IPS-15b (cell line): Measurements from ENCODE around the gene MCTP1.
A peak's percentile ranks its signal among the peaks of the same experiment; 100 is the strongest.

ENCODE experiments used
- H3K27me3 ChIP-seq: one replicate; pipeline ENCODE4 v1.6.1; 2013; ENCODE audit warnings: low read length; ENCODE audit not compliant: control insufficient read depth, insufficient read depth
- H3K36me3 ChIP-seq: one replicate; pipeline ENCODE4 v1.6.1; 2013; ENCODE audit warnings: low read length; ENCODE audit not compliant: control insufficient read depth, insufficient read depth
- H3K4me1 ChIP-seq: one replicate; pipeline ENCODE4 v1.6.1; 2013; ENCODE audit warnings: mild to moderate bottlenecking, low read length; ENCODE audit not compliant: control insufficient read depth, insufficient read depth
- H3K4me3 ChIP-seq: one replicate; pipeline ENCODE4 v1.5.1; 2013; ENCODE audit warnings: low read depth, low read length
- H3K9ac ChIP-seq: one replicate; pipeline ENCODE4 v1.6.1; 2013; ENCODE audit warnings: low read depth, mild to moderate bottlenecking, low read length
- H3K9me3 ChIP-seq: one replicate; pipeline ENCODE4 v1.6.1; 2013; ENCODE audit warnings: mild to moderate bottlenecking, low read length; ENCODE audit not compliant: control insufficient read depth, insufficient read depth

The MCTP1 gene

GRCh38 chr5:95083606-95084005 lies 201.3 kb downstream of the MCTP1 start:
- Histone ChIP-seq H3K4me1 (peaks cover 10% of the 10 kb centered on the region), H3K9me3 (no peaks in the 10 kb centered on the region), H3K36me3 (no peaks in the 10 kb centered on the region), H3K4me3 (no peak overlapping the region), H3K27me3 (no peaks in the 10 kb centered on the region), H3K9ac (no peak overlapping the region)

- Histone ChIP-seq H3K4me1 (peaks cover 10% of the 10 kb centered on the region), H3K9ac (no peak overlapping the region), H3K9me3 (no peaks in the 10 kb centered on the region), H3K4me3 (no peak overlapping the region), H3K36me3 (no peaks in the 10 kb centered on the region), H3K27me3 (no peaks in the 10 kb centered on the region)
Measured at GRCh38 chr5:95081982-95082381, 202.9 kb downstream of the MCTP1 start.

GRCh38 chr5:95081500-95081960 lies 203.4 kb downstream of the MCTP1 start:
- Histone ChIP-seq H3K4me1 (peaks cover 10% of the 10 kb centered on the region), H3K9ac (no peak overlapping the region), H3K36me3 (no peaks in the 10 kb centered on the region), H3K4me3 (peak overlapping the region; percentile 9), H3K27me3 (no peaks in the 10 kb centered on the region), H3K9me3 (no peaks in the 10 kb centered on the region)

GRCh38 chr5:95080441-95080840 lies 204.5 kb downstream of the MCTP1 start:
- Histone ChIP-seq H3K27me3 (no peaks in the 10 kb centered on the region), H3K4me3 (no peak overlapping the region), H3K36me3 (no peaks in the 10 kb centered on the region), H3K4me1 (peaks cover 10% of the 10 kb centered on the region), H3K9ac (no peak overlapping the region), H3K9me3 (no peaks in the 10 kb centered on the region)

- H3K4me1 ChIP-seq: peaks cover 10% of the 10 kb centered on the region
- no peak overlapping the region for H3K4me3 ChIP-seq
- no peaks in the 10 kb centered on the region for H3K27me3 ChIP-seq
- no peaks in the 10 kb centered on the region for H3K36me3 ChIP-seq
- H3K9me3 ChIP-seq: no peaks in the 10 kb centered on the region
- H3K9ac ChIP-seq: no peak overlapping the region
Measured at GRCh38 chr5:95080030-95080429, 204.9 kb downstream of the MCTP1 start.

GRCh38 chr5:95078868-95079267 lies 206.0 kb downstream of the MCTP1 start:
- Histone ChIP-seq H3K36me3 (no peaks in the 10 kb centered on the region), H3K4me1 (peaks cover 10% of the 10 kb centered on the region), H3K9ac (no peak overlapping the region), H3K9me3 (no peaks in the 10 kb centered on the region), H3K27me3 (no peaks in the 10 kb centered on the region), H3K4me3 (no peak overlapping the region)

- no peak overlapping the region for H3K9ac ChIP-seq
- no peak overlapping the region for H3K4me3 ChIP-seq
- H3K36me3 ChIP-seq: no peaks in the 10 kb centered on the region
- peaks cover 4% of the 10 kb centered on the region for H3K4me1 ChIP-seq
- H3K27me3 ChIP-seq: no peaks in the 10 kb centered on the region
- no peaks in the 10 kb centered on the region for H3K9me3 ChIP-seq
Measured at GRCh38 chr5:95076395-95077185, 208.3 kb downstream of the MCTP1 start.

- no peaks in the 10 kb centered on the region for H3K4me1 ChIP-seq
Measured at GRCh38 chr5:95075111-95075510, 209.8 kb downstream of the MCTP1 start.

GRCh38 chr5:95072281-95072680 lies 212.6 kb downstream of the MCTP1 start:
- Histone ChIP-seq H3K27me3 (no peaks in the 10 kb centered on the region), H3K36me3 (no peaks in the 10 kb centered on the region), H3K4me3 (no peak overlapping the region), H3K9ac (no peak overlapping the region), H3K9me3 (no peaks in the 10 kb centered on the region), H3K4me1 (no peaks in the 10 kb centered on the region)

More at GRCh38 chr5:95075111-95075510, 209.8 kb downstream of the MCTP1 start:
- H3K9me3 ChIP-seq: no peaks in the 10 kb centered on the region
- no peaks in the 10 kb centered on the region for H3K36me3 ChIP-seq
- H3K4me3 ChIP-seq: no peak overlapping the region
- no peaks in the 10 kb centered on the region for H3K27me3 ChIP-seq
- no peak overlapping the region for H3K9ac ChIP-seq

- no peaks in the 10 kb centered on the region for H3K27me3 ChIP-seq
- no peak overlapping the region for H3K9ac ChIP-seq
- H3K9me3 ChIP-seq: no peaks in the 10 kb centered on the region
- no peaks in the 10 kb centered on the region for H3K36me3 ChIP-seq
- no peaks in the 10 kb centered on the region for H3K4me1 ChIP-seq
- no peak overlapping the region for H3K4me3 ChIP-seq
Measured at GRCh38 chr5:95070866-95071265, 214.0 kb downstream of the MCTP1 start.

GRCh38 chr5:95070453-95070852 lies 214.4 kb downstream of the MCTP1 start:
- no peaks in the 10 kb centered on the region for H3K4me1 ChIP-seq
- no peaks in the 10 kb centered on the region for H3K36me3 ChIP-seq
- no peak overlapping the region for H3K9ac ChIP-seq
- H3K4me3 ChIP-seq: no peak overlapping the region
- H3K27me3 ChIP-seq: no peaks in the 10 kb centered on the region
- H3K9me3 ChIP-seq: no peaks in the 10 kb centered on the region

GRCh38 chr5:95069948-95070347 lies 214.9 kb downstream of the MCTP1 start:
- no peaks in the 10 kb centered on the region for H3K27me3 ChIP-seq
- no peaks in the 10 kb centered on the region for H3K9me3 ChIP-seq
- H3K4me1 ChIP-seq: no peaks in the 10 kb centered on the region
- H3K36me3 ChIP-seq: no peaks in the 10 kb centered on the region
- H3K9ac ChIP-seq: no peak overlapping the region
- H3K4me3 ChIP-seq: no peak overlapping the region
